ENCODE data around the gene ABHD8. TPM values are rescaled to one million over a fixed set of nuclear protein-coding genes. Genes with fewer than 3 reads are reported as not detected.

The ABHD8 gene
- total RNA-seq, 1 experiment from 2014 or later: 13.2 TPM

GRCh38 chr19:17326595-17326966 lies 23.4 kb upstream of the ABHD8 start:
- Mint-ChIP-seq H3K9me3 (no peaks in the 10 kb centered on the region), H3K4me3 (peak overlapping the region; percentile 43), H3K36me3 (peaks cover 9% of the 10 kb centered on the region), H3K27ac (no peak overlapping the region), H3K27me3 (ENCODE audit: low read depth) (peaks cover 2% of the 10 kb centered on the region; the same call in 1 of the 2 replicates), H3K4me1 (peaks cover 16% of the 10 kb centered on the region)
- DNase-seq (ENCODE audit: low spot score): no peak
- ATAC-seq: no peak
- ChIA-PET POLR2A (interaction anchor here (1.0 to 1.4 kb wide), 3 partner anchors 13 to 24 kb away, joined by 4 to 11 read pairs (median 5); partner anchors contain the start of genes ABHD8 and DDA1), CTCF (interaction anchor here (0.9 to 3.5 kb wide), 16 partner anchors 9 to 128 kb away, joined by 3 to 35 read pairs (median 7); partner anchors contain the start of genes ANKLE1, DDA1, MRPL34 and USE1)
- TF ChIP-seq ZSCAN18 (CRISPR knock-in tag; IDR thresholded peaks at IDR 0.05) (no peak), CBFB (CRISPR knock-in tag; IDR thresholded peaks at IDR 0.05; ENCODE audit: low read depth) (no peak), NR2C2 (CRISPR knock-in tag; IDR thresholded peaks at IDR 0.05) (no peak), KAT7 (CRISPR knock-in tag; IDR thresholded peaks at IDR 0.05; ENCODE audit: borderline replicate concordance) (no peak), ZNF396 (CRISPR knock-in tag; IDR thresholded peaks at IDR 0.05; ENCODE audit: borderline replicate concordance) (no peak), IRF1 (CRISPR knock-in tag; IDR thresholded peaks at IDR 0.05) (no peak), TP53 (CRISPR knock-in tag; IDR thresholded peaks at IDR 0.05) (no peak), EMX1 (CRISPR knock-in tag; IDR thresholded peaks at IDR 0.05) (no peak), AFF4 (CRISPR knock-in tag; IDR thresholded peaks at IDR 0.05; ENCODE audit: borderline replicate concordance) (no peak), ZNF138 (CRISPR knock-in tag; conservative IDR thresholded peaks at IDR 0.05) (no peak), ELF4 (CRISPR knock-in tag; IDR thresholded peaks at IDR 0.05; ENCODE audit: low read depth) (no peak), CREB1 (CRISPR knock-in tag; IDR thresholded peaks at IDR 0.05) (no peak), FOXJ3 (CRISPR knock-in tag; IDR thresholded peaks at IDR 0.05; ENCODE audit: borderline replicate concordance) (no peak)

- H3K4me3 Mint-ChIP-seq: peak overlapping the region; percentile 43; the same call in 1 of the 2 replicates
- peaks cover 2% of the 10 kb centered on the region; the same call in 1 of the 2 replicates for H3K27me3 Mint-ChIP-seq (ENCODE audit: low read depth)
- peaks cover 16% of the 10 kb centered on the region for H3K4me1 Mint-ChIP-seq
- no peak overlapping the region for H3K27ac Mint-ChIP-seq
- DNase-seq (ENCODE audit: low spot score) (no peak), ATAC-seq (no peak)
- ChIA-PET POLR2A (interaction anchor here (0.6 to 1.4 kb wide), 2 partner anchors 17 to 97 kb away, joined by 3 to 5 read pairs; partner anchors contain the start of gene DDA1), CTCF (interaction anchor here (0.9 to 3.5 kb wide), 11 partner anchors 10 to 111 kb away, joined by 3 to 35 read pairs (median 9); partner anchors contain the start of genes ANKLE1, DDA1, MRPL34 and USE1)
- no peaks in the 10 kb centered on the region for H3K9me3 Mint-ChIP-seq
- peaks cover 6% of the 10 kb centered on the region for H3K36me3 Mint-ChIP-seq
- TF ChIP-seq MLX (CRISPR knock-in tag; IDR thresholded peaks at IDR 0.05) (no peak), AFF4 (CRISPR knock-in tag; IDR thresholded peaks at IDR 0.05; ENCODE audit: borderline replicate concordance) (no peak), FOXP4 (CRISPR knock-in tag; IDR thresholded peaks at IDR 0.05) (no peak), GTF2I (CRISPR knock-in tag; conservative IDR thresholded peaks at IDR 0.05) (no peak), CTCF (IDR thresholded peaks at IDR 0.05) (no peak), EMX1 (CRISPR knock-in tag; IDR thresholded peaks at IDR 0.05) (no peak), TP53 (CRISPR knock-in tag; IDR thresholded peaks at IDR 0.05) (no peak), OVOL2 (CRISPR knock-in tag; IDR thresholded peaks at IDR 0.05; ENCODE audit: borderline replicate concordance) (no peak), ZNF232 (CRISPR knock-in tag; IDR thresholded peaks at IDR 0.05) (no peak)
Observed at GRCh38 chr19:17325881-17326594, 22.8 kb upstream of the ABHD8 start.

Measured in WTC11 (cell line).